SK-N-SH treated with all-trans-retinoic acid at 6 μM for 48 hours (cell line): ENCODE data around the gene HOXB4.

Experiments used
- ATAC-seq: fragments of 200-7000 bp; cut with Tn5 transposase; 3 replicates; pipeline ENCODE4 v1.9.1; 2020; ENCODE audit warnings: mild to moderate bottlenecking, moderate library complexity
- ARNTL ChIP-seq: fragments of 450-650 bp; formaldehyde crosslinking; IDR thresholded peaks from 2 replicates; pipeline ENCODE4 v1.5.0; 2020; ENCODE audit warnings: low read depth, mild to moderate bottlenecking, moderate library complexity, borderline replicate concordance
- BACH2 ChIP-seq: fragments of 250-450 bp; sonication (Bioruptor Pico); IDR thresholded peaks from 2 replicates; pipeline ENCODE4 v1.9.0; 2021; ENCODE audit warnings: mild to moderate bottlenecking, borderline replicate concordance
- CSDC2 ChIP-seq: fragments of 250-450 bp; sonication (Bioruptor Pico); IDR thresholded peaks from 2 replicates; pipeline ENCODE4 v1.5.0; 2020; ENCODE audit warnings: mild to moderate bottlenecking, moderate library complexity
- ESRRG ChIP-seq: fragments of 250-450 bp; sonication (Bioruptor Pico); IDR thresholded peaks from 2 replicates; pipeline ENCODE4 v1.6.1; 2021; ENCODE audit warnings: mild to moderate bottlenecking
- GLIS3 ChIP-seq: fragments of 250-450 bp; sonication (Bioruptor Pico); IDR thresholded peaks from 2 replicates; pipeline ENCODE4 v1.5.0; 2020; ENCODE audit warnings: mild to moderate bottlenecking, moderate library complexity
- ISL1 ChIP-seq: fragments of 250-450 bp; sonication (Bioruptor Pico); IDR thresholded peaks from 2 replicates; pipeline ENCODE4 v2.1.2; 2022; ENCODE audit warnings: mild to moderate bottlenecking, moderate library complexity
- RARB ChIP-seq: fragments of 250-450 bp; sonication (Bioruptor Pico); IDR thresholded peaks from 2 replicates; pipeline ENCODE4 v1.8.0; 2021; ENCODE audit warnings: mild to moderate bottlenecking, moderate library complexity
- SNAI2 ChIP-seq: fragments of 250-450 bp; sonication (Bioruptor Pico); IDR thresholded peaks from 2 replicates; pipeline ENCODE4 v1.5.0; 2020; ENCODE audit warnings: mild to moderate bottlenecking, moderate library complexity
- TCF4 ChIP-seq: fragments of 250-450 bp; sonication (Bioruptor Pico); IDR thresholded peaks from 2 replicates; pipeline ENCODE4 v1.8.0; 2021; ENCODE audit warnings: mild to moderate bottlenecking, moderate library complexity, borderline replicate concordance
- TOX ChIP-seq: fragments of 250-450 bp; sonication (Bioruptor Pico); IDR thresholded peaks from 2 replicates; pipeline ENCODE4 v1.8.0; 2021; ENCODE audit warnings: mild to moderate bottlenecking, moderate library complexity, borderline replicate concordance
- ZC3H10 ChIP-seq: fragments of 250-450 bp; sonication (Bioruptor Pico); IDR thresholded peaks from 2 replicates; pipeline ENCODE4 v1.5.1; 2021; ENCODE audit warnings: mild to moderate bottlenecking, moderate library complexity
- ZFP3 ChIP-seq: fragments of 250-450 bp; sonication (Bioruptor Pico); IDR thresholded peaks from 2 replicates; pipeline ENCODE4 v1.5.0; 2020; ENCODE audit warnings: mild to moderate bottlenecking, moderate library complexity
- ZFP30 ChIP-seq: fragments of 450-650 bp; formaldehyde crosslinking; IDR thresholded peaks from 2 replicates; pipeline ENCODE4 v1.5.0; 2022; ENCODE audit warnings: mild to moderate bottlenecking, moderate library complexity
- ZNF565 ChIP-seq: fragments of 450-650 bp; formaldehyde crosslinking; conservative IDR thresholded peaks from 2 replicates; pipeline ENCODE4 v1.5.0; 2020; ENCODE audit warnings: low read depth, mild to moderate bottlenecking, moderate library complexity
- ZNF70 ChIP-seq: fragments of 450-650 bp; formaldehyde crosslinking; IDR thresholded peaks from 2 replicates; pipeline ENCODE4 v1.5.0; 2020; ENCODE audit warnings: mild to moderate bottlenecking, moderate library complexity
- ZNF8 ChIP-seq: fragments of 450-650 bp; formaldehyde crosslinking; IDR thresholded peaks from 2 replicates; pipeline ENCODE4 v1.5.0; 2020; ENCODE audit warnings: mild to moderate bottlenecking, moderate library complexity
- TF ChIP-seq, protein P1 (sequence below): fragments of 250-450 bp; sonication (Bioruptor Pico); IDR thresholded peaks from 2 replicates; pipeline ENCODE4 v1.8.0; 2020; ENCODE audit warnings: mild to moderate bottlenecking, moderate library complexity, borderline replicate concordance
- TF ChIP-seq, protein P2 (sequence below): fragments of 250-450 bp; sonication (Bioruptor Pico); IDR thresholded peaks from 2 replicates; pipeline ENCODE4 v1.8.0; 2021; ENCODE audit warnings: low read depth, mild to moderate bottlenecking, moderate library complexity, borderline replicate concordance
- TF ChIP-seq, protein P3 (sequence below): fragments of 250-450 bp; sonication (Bioruptor Pico); IDR thresholded peaks from 2 replicates; pipeline ENCODE4 v1.5.0; 2020; ENCODE audit warnings: mild to moderate bottlenecking, moderate library complexity
- TF ChIP-seq, protein P4 (sequence below): fragments of 250-450 bp; sonication (Bioruptor Pico); IDR thresholded peaks from 2 replicates; pipeline ENCODE4 v1.5.1; 2020; ENCODE audit warnings: low read depth, mild to moderate bottlenecking, moderate library complexity
- TF ChIP-seq, protein P5 (sequence below): fragments of 250-450 bp; sonication (Bioruptor Pico); IDR thresholded peaks from 2 replicates; pipeline ENCODE4 v1.5.1; 2021; ENCODE audit warnings: mild to moderate bottlenecking, moderate library complexity

The HOXB4 gene

DNA sequence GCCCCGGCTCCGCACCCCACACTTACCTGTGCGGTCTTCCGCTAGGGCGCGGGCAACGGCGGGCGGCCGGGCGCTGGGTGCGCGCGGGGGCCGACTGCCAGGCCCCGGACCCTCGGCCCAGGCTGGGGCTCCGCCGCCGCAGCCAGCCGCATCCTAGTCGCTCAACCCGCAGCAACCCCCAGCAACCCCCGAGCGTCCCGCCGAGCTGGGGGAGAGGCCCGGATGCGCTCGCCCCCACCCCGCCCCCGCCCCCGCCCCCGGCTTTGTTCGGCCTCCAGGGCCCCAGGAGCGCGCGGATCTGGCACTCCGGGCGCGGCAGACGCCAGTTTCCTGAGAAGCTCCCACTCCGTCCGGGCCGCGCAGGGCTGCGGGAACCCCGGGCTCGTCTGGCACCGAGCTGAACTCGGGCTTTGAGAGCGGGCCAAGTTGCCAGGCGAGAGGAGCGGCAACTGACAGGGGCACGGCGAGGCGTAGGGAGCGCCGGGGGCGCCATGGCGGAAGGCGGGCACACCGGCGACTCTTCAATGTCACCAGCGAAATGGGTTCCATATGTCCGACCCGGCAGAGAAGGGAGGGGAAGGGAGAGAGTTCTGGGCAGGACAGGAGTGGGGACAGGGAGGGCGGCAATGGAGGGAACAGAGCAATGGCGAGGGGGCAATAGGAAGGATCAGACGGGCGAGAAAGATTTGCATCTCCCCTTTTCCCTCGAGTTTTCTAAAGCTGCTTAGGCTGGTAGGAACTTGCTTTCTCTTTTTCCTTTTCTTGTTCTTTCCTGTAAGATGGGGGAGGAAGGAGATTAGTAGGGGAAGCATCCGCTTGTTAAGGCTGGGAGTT lies 13.7 kb downstream of the HOXB4 start:
- ATAC-seq = no peak
- TF ChIP-seq RARB = no peak
- no peak for TF ChIP-seq ZNF8
- TF ChIP-seq ZFP30 (CRISPR knock-in tag) = no peak
- TF ChIP-seq ZC3H10 (CRISPR knock-in tag) = no peak
- no peak for TF ChIP-seq ESRRG (CRISPR knock-in tag)
- no peak for TF ChIP-seq BACH2 (CRISPR knock-in tag)
- TF ChIP-seq, protein P1, sequence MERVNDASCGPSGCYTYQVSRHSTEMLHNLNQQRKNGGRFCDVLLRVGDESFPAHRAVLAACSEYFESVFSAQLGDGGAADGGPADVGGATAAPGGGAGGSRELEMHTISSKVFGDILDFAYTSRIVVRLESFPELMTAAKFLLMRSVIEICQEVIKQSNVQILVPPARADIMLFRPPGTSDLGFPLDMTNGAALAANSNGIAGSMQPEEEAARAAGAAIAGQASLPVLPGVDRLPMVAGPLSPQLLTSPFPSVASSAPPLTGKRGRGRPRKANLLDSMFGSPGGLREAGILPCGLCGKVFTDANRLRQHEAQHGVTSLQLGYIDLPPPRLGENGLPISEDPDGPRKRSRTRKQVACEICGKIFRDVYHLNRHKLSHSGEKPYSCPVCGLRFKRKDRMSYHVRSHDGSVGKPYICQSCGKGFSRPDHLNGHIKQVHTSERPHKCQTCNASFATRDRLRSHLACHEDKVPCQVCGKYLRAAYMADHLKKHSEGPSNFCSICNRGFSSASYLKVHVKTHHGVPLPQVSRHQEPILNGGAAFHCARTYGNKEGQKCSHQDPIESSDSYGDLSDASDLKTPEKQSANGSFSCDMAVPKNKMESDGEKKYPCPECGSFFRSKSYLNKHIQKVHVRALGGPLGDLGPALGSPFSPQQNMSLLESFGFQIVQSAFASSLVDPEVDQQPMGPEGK = no peak
- TF ChIP-seq, protein P2, sequence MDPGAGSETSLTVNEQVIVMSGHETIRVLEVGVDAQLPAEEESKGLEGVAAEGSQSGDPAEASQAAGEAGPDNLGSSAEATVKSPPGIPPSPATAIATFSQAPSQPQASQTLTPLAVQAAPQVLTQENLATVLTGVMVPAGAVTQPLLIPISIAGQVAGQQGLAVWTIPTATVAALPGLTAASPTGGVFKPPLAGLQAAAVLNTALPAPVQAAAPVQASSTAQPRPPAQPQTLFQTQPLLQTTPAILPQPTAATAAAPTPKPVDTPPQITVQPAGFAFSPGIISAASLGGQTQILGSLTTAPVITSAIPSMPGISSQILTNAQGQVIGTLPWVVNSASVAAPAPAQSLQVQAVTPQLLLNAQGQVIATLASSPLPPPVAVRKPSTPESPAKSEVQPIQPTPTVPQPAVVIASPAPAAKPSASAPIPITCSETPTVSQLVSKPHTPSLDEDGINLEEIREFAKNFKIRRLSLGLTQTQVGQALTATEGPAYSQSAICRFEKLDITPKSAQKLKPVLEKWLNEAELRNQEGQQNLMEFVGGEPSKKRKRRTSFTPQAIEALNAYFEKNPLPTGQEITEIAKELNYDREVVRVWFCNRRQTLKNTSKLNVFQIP (CRISPR knock-in tag) = no peak
- TF ChIP-seq, all 23 proteins: peak for 0

DNA sequence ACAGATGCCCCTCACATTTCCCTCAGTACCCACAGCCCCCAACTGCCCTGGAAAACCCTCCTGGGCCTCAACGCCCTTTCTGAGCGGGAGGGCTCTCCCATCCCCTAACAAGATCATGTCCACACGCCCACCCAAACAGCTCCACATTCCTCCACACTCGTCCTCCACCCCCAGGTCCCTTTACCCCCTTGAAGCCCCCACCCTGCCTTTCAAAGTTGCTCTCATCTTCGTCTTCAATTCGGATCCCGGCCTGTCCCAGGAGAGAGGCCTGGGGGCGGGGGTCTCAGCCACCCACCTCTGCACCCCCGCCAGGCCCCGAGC lies 14.3 kb downstream of the HOXB4 start:
- ATAC-seq = no peak
- TF ChIP-seq ZNF70 = no peak
- TF ChIP-seq RARB = no peak
- TF ChIP-seq, protein P1 = no peak
- TF ChIP-seq SNAI2 (CRISPR knock-in tag) = no peak
- TF ChIP-seq ZFP3 (CRISPR knock-in tag) = no peak
- TF ChIP-seq CSDC2 = no peak
- TF ChIP-seq, protein P3, sequence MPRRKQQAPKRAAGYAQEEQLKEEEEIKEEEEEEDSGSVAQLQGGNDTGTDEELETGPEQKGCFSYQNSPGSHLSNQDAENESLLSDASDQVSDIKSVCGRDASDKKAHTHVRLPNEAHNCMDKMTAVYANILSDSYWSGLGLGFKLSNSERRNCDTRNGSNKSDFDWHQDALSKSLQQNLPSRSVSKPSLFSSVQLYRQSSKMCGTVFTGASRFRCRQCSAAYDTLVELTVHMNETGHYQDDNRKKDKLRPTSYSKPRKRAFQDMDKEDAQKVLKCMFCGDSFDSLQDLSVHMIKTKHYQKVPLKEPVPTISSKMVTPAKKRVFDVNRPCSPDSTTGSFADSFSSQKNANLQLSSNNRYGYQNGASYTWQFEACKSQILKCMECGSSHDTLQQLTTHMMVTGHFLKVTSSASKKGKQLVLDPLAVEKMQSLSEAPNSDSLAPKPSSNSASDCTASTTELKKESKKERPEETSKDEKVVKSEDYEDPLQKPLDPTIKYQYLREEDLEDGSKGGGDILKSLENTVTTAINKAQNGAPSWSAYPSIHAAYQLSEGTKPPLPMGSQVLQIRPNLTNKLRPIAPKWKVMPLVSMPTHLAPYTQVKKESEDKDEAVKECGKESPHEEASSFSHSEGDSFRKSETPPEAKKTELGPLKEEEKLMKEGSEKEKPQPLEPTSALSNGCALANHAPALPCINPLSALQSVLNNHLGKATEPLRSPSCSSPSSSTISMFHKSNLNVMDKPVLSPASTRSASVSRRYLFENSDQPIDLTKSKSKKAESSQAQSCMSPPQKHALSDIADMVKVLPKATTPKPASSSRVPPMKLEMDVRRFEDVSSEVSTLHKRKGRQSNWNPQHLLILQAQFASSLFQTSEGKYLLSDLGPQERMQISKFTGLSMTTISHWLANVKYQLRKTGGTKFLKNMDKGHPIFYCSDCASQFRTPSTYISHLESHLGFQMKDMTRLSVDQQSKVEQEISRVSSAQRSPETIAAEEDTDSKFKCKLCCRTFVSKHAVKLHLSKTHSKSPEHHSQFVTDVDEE (CRISPR knock-in tag) = no peak
- no peak for TF ChIP-seq TCF4

DNA sequence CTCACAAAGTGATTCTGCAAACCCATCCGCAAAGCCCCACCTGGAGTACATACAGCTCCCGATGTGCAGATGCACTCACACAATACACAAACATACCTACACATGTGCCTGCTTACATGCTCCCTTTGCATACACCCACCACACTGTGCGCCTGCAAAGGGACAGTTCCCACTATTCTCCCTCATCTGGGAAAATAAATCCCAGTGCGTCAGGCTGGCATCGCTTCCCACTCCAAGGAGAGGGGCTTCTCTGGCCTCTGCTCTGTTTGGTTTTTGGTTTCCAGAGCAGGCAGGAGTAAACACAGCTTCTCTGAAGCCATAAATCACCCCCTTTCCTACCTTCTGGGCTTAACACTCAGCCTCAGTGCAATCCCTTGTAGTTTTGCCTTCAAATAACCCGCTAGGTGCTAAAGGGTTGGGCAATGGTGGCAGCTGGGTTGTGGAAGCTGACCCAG lies 14.7 kb downstream of the HOXB4 start:
- no peak for ATAC-seq
- TF ChIP-seq GLIS3 (CRISPR knock-in tag) (no peak), RARB (no peak), ZFP3 (CRISPR knock-in tag) (no peak), BACH2 (CRISPR knock-in tag) (no peak), ESRRG (CRISPR knock-in tag) (no peak), TCF4 (no peak), ZC3H10 (CRISPR knock-in tag) (no peak), SNAI2 (CRISPR knock-in tag) (no peak), TOX (CRISPR knock-in tag) (no peak), ARNTL (CRISPR knock-in tag) (no peak), ZNF8 (no peak), ZNF565 (CRISPR knock-in tag) (no peak), CSDC2 (no peak), ISL1 (CRISPR knock-in tag) (no peak)
- TF ChIP-seq, protein P2 (CRISPR knock-in tag) = no peak
- TF ChIP-seq, protein P4, sequence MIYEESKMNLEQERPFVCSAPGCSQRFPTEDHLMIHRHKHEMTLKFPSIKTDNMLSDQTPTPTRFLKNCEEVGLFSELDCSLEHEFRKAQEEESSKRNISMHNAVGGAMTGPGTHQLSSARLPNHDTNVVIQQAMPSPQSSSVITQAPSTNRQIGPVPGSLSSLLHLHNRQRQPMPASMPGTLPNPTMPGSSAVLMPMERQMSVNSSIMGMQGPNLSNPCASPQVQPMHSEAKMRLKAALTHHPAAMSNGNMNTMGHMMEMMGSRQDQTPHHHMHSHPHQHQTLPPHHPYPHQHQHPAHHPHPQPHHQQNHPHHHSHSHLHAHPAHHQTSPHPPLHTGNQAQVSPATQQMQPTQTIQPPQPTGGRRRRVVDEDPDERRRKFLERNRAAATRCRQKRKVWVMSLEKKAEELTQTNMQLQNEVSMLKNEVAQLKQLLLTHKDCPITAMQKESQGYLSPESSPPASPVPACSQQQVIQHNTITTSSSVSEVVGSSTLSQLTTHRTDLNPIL (CRISPR knock-in tag) = no peak
- TF ChIP-seq, protein P3 (CRISPR knock-in tag) = no peak
- TF ChIP-seq, protein P5, sequence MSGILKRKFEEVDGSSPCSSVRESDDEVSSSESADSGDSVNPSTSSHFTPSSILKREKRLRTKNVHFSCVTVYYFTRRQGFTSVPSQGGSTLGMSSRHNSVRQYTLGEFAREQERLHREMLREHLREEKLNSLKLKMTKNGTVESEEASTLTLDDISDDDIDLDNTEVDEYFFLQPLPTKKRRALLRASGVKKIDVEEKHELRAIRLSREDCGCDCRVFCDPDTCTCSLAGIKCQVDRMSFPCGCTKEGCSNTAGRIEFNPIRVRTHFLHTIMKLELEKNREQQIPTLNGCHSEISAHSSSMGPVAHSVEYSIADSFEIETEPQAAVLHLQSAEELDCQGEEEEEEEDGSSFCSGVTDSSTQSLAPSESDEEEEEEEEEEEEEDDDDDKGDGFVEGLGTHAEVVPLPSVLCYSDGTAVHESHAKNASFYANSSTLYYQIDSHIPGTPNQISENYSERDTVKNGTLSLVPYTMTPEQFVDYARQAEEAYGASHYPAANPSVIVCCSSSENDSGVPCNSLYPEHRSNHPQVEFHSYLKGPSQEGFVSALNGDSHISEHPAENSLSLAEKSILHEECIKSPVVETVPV (CRISPR knock-in tag) = no peak
